ENCODE results near the gene MBNL1.

DNA sequence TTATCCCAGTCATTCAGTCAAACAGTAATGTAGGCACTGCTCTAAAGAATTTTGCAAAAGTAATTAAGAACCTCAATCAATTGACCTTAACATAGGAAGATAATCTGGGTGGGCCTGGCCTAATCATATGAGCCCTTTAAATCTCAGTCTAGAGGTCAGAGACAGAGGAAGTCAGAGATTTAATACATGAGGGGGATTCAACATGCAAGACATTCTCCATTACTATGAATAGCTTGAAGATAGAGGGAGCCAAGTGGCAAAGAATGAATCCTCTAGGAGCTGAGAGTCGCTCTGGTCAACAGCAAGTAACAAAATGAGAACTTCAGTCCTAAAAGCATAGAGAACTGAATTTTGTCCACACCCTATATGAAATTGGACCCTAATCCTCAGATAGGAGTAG lies 39.0 kb upstream of the MBNL1 start:
- TF ChIP-seq, protein P1, sequence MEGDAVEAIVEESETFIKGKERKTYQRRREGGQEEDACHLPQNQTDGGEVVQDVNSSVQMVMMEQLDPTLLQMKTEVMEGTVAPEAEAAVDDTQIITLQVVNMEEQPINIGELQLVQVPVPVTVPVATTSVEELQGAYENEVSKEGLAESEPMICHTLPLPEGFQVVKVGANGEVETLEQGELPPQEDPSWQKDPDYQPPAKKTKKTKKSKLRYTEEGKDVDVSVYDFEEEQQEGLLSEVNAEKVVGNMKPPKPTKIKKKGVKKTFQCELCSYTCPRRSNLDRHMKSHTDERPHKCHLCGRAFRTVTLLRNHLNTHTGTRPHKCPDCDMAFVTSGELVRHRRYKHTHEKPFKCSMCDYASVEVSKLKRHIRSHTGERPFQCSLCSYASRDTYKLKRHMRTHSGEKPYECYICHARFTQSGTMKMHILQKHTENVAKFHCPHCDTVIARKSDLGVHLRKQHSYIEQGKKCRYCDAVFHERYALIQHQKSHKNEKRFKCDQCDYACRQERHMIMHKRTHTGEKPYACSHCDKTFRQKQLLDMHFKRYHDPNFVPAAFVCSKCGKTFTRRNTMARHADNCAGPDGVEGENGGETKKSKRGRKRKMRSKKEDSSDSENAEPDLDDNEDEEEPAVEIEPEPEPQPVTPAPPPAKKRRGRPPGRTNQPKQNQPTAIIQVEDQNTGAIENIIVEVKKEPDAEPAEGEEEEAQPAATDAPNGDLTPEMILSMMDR (IDR thresholded peaks at IDR 0.05) = no peak
- TF ChIP-seq POLR2A (IDR thresholded peaks at IDR 0.05) (no peak), POLR2AphosphoS5 (IDR thresholded peaks at IDR 0.05) (no peak)

Measured in breast epithelium (tissue), 3 donors.